Measurements from ENCODE around the gene WDR7.

GRCh38 chr18:57085371-57085770, 434.2 kb downstream of the WDR7 start:
- TF ChIP-seq CTCF (IDR thresholded peaks at IDR 0.05) (no peak), POLR2A (IDR thresholded peaks at IDR 0.05) (no peak)
